Astrocyte (in vitro differentiated cells and primary cell): ENCODE results near the gene CPTP. TPM values are rescaled to one million over a fixed set of nuclear protein-coding genes. Genes with fewer than 3 reads are reported as not detected.
"Not testable (repeated sequence)": the region's sequence is repeated elsewhere in the genome, so short reads cannot be mapped to it uniquely, and the experiment has no call there.

Source experiments
- DNase-seq: peaks from one replicate; pipeline ENCODE4 v3.0.0-alpha.2; 2010; ENCODE audit warnings: low read depth
- FAIRE-seq: peaks from 2 replicates; lab custom pipeline; 2011; peaks lifted over from hg19 to GRCh38; lab: Jason Lieb, UNC
- H2AFZ ChIP-seq: 2 replicates; pipeline ENCODE4 v1.6.0; 2012; ENCODE audit warnings: low read depth, low read length, inconsistent platforms
- H3K27ac ChIP-seq: 2 replicates; pipeline ENCODE4 v1.5.1; 2011; ENCODE audit warnings: low read depth, low read length, inconsistent platforms
- H3K27me3 ChIP-seq: 2 replicates; pipeline ENCODE4 v1.6.0; 2011; ENCODE audit warnings: low read length, inconsistent platforms; ENCODE audit not compliant: insufficient read depth
- H3K36me3 ChIP-seq: 2 replicates; pipeline ENCODE4 v1.5.1; 2011; ENCODE audit warnings: low read length, inconsistent platforms; ENCODE audit not compliant: insufficient read depth
- H3K4me1 ChIP-seq: 2 replicates; pipeline ENCODE4 v1.5.1; 2011; ENCODE audit warnings: low read length, inconsistent platforms; ENCODE audit not compliant: insufficient read depth
- H3K4me2 ChIP-seq: 2 replicates; pipeline ENCODE4 v1.6.0; 2012; ENCODE audit warnings: low read length, inconsistent platforms
- H3K4me3 ChIP-seq: 2 replicates; pipeline ENCODE4 v1.5.1; 2011; ENCODE audit warnings: low read depth, mild to moderate bottlenecking, low read length, inconsistent platforms; ENCODE audit not compliant: insufficient read depth
- H3K79me2 ChIP-seq: 2 replicates; pipeline ENCODE4 v1.6.0; 2012; ENCODE audit warnings: mild to moderate bottlenecking, low read length, inconsistent platforms; ENCODE audit not compliant: insufficient read depth
- H3K9ac ChIP-seq: 2 replicates; pipeline ENCODE4 v1.6.0; 2012; ENCODE audit warnings: mild to moderate bottlenecking, low read length, inconsistent platforms
- H3K9me3 ChIP-seq: 2 replicates; pipeline ENCODE4 v1.5.1; 2012; ENCODE audit warnings: low read depth, mild to moderate bottlenecking, low read length, inconsistent platforms; ENCODE audit not compliant: insufficient read depth
- H4K20me1 ChIP-seq: 2 replicates; pipeline ENCODE4 v1.6.0; 2012; ENCODE audit warnings: low read length, inconsistent platforms; ENCODE audit not compliant: insufficient read depth
- H3K27ac Mint-ChIP-seq: one replicate; pipeline ENCODE4 v1.8.0; 2021; ENCODE audit warnings: mild to moderate bottlenecking, mixed read lengths; ENCODE audit not compliant: unreplicated experiment
- H3K27me3 Mint-ChIP-seq: one replicate; pipeline ENCODE4 v1.8.0; 2021; ENCODE audit warnings: low read depth, mixed read lengths; ENCODE audit not compliant: unreplicated experiment
- H3K36me3 Mint-ChIP-seq: one replicate; pipeline ENCODE4 v1.8.0; 2021; ENCODE audit warnings: low read depth, mixed read lengths; ENCODE audit not compliant: unreplicated experiment
- H3K4me1 Mint-ChIP-seq: one replicate; pipeline ENCODE4 v1.8.0; 2021; ENCODE audit warnings: low read depth, mixed read lengths; ENCODE audit not compliant: unreplicated experiment
- H3K4me3 Mint-ChIP-seq: one replicate; pipeline ENCODE4 v1.8.0; 2021; ENCODE audit warnings: mild to moderate bottlenecking, moderate library complexity, mixed read lengths; ENCODE audit not compliant: unreplicated experiment
- H3K9me3 Mint-ChIP-seq: one replicate; pipeline ENCODE4 v1.8.0; 2021; ENCODE audit warnings: mild to moderate bottlenecking, mixed read lengths; ENCODE audit not compliant: unreplicated experiment
- EZH2 ChIP-seq: IDR thresholded peaks from 2 replicates; pipeline ENCODE4 v1.6.1; 2012; ENCODE audit warnings: mild to moderate bottlenecking, low read length, inconsistent platforms; ENCODE audit not compliant: insufficient read depth
- total RNA-seq: library from RNA; stranded (reverse); gene quantifications from 2 replicates; pipeline ENCODE4 v1.2.1, GENCODE V29; 2021
- TF ChIP-seq, protein P1 (sequence below): IDR thresholded peaks from 2 replicates; pipeline ENCODE4 v1.5.1; 2011; ENCODE audit warnings: low read depth, mild to moderate bottlenecking, inconsistent platforms, low read length, moderate library complexity; ENCODE audit not compliant: insufficient read depth

Gene CPTP
- total RNA-seq, 1 donor from 2014 or later = 28.5 TPM

DNA sequence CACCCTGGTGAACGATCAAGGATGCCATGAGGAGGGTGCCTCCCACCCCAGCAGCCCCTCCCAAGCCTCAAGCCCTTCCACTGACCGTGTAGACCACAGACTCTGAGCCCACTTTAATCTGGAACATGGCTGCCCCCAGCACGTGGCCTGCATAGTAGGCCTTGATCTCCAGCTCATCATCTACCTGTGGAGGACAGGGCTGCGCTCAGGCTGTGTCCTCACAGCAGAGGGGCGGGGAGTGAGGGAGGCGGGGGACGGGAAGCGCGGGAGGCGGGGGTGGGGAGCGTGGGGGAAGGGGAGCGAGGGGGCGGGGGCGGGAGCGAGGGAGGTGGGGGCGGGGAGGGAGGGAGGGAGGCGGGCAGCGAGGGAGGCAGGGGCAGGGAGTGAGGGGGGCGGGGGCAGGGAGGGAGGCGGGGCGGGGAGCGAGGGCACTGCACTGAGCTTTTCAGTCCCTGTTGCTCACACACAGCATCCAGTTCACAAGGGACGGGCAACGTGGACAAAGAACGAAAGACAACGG lies 9.1 kb upstream of the CPTP start:
- FAIRE-seq = no peak
- H3K27ac ChIP-seq = no peak overlapping the region

DNA sequence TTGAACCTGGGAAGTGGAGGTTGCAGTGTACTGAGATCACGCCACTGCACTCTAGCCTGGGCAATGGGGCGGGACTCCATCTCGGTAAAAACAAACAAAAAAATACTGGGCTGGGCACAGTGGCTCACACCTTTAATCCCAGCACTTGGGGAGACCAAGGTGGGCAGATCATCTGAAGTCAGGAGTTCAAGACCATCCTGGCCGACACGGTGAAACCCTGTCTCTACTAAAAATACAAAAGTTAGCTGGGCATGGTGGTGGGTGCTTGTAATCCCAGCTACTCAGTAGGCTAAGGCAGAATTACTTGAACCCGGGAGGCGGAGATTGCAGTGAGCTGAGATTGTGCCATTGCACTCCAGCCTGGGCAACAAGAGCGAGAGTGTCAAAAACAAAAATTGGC lies 8.4 kb upstream of the CPTP start:
- peaks cover 14% of the 10 kb centered on the region for H3K36me3 ChIP-seq
- not testable (repeated sequence) for FAIRE-seq

More for the DNA sequence above, 9.1 kb upstream of the CPTP start:
- Mint-ChIP-seq H3K9me3 (no peaks in the 10 kb centered on the region), H3K36me3 (peaks cover 14% of the 10 kb centered on the region), H3K27me3 (no peaks in the 10 kb centered on the region), H3K4me1 (peaks cover 14% of the 10 kb centered on the region), H3K27ac (no peak overlapping the region), H3K4me3 (no peak overlapping the region)
- no peak for TF ChIP-seq EZH2
- TF ChIP-seq, protein P1, sequence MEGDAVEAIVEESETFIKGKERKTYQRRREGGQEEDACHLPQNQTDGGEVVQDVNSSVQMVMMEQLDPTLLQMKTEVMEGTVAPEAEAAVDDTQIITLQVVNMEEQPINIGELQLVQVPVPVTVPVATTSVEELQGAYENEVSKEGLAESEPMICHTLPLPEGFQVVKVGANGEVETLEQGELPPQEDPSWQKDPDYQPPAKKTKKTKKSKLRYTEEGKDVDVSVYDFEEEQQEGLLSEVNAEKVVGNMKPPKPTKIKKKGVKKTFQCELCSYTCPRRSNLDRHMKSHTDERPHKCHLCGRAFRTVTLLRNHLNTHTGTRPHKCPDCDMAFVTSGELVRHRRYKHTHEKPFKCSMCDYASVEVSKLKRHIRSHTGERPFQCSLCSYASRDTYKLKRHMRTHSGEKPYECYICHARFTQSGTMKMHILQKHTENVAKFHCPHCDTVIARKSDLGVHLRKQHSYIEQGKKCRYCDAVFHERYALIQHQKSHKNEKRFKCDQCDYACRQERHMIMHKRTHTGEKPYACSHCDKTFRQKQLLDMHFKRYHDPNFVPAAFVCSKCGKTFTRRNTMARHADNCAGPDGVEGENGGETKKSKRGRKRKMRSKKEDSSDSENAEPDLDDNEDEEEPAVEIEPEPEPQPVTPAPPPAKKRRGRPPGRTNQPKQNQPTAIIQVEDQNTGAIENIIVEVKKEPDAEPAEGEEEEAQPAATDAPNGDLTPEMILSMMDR = no peak
- H3K27me3 ChIP-seq = no peaks in the 10 kb centered on the region
- no peak overlapping the region for H3K4me2 ChIP-seq
- H4K20me1 ChIP-seq = peaks cover 78% of the 10 kb centered on the region
- no peak for DNase-seq
- H3K4me3 ChIP-seq = no peak overlapping the region
- no peak overlapping the region for H2AFZ ChIP-seq
- peaks cover 12% of the 10 kb centered on the region for H3K4me1 ChIP-seq
- H3K36me3 ChIP-seq = peaks cover 14% of the 10 kb centered on the region
- no peaks in the 10 kb centered on the region for H3K9me3 ChIP-seq
- no peak overlapping the region for H3K9ac ChIP-seq
- H3K79me2 ChIP-seq = peaks cover 60% of the 10 kb centered on the region

DNA sequence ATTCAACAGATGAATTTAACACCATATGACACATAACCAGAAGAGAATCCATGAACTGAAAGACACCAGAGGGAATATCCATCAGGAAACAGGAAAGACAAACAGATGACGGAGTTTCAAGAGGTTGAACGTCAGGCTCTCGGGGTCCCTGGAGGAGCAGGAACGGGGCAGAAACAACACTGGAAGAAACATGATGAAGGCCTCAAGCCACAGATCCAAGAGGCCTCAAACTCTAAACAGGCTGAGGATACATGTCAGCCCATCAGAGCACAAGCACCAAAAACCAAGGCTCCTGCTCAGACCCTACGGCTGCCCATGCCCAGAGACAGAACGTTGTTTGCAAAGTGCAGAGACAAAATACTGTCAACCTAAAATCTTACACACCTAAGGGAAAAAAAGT lies 7.2 kb upstream of the CPTP start:
- no peak overlapping the region for H2AFZ ChIP-seq
- peaks cover 24% of the 10 kb centered on the region for H3K4me1 ChIP-seq
- Mint-ChIP-seq H3K4me3 (no peak overlapping the region), H3K27me3 (no peaks in the 10 kb centered on the region), H3K36me3 (peaks cover 14% of the 10 kb centered on the region), H3K9me3 (no peaks in the 10 kb centered on the region), H3K27ac (no peak overlapping the region), H3K4me1 (peaks cover 24% of the 10 kb centered on the region)
- H3K27ac ChIP-seq = no peak overlapping the region
- FAIRE-seq (no peak), DNase-seq (no peak)
- no peaks in the 10 kb centered on the region for H3K9me3 ChIP-seq
- no peak overlapping the region for H3K4me3 ChIP-seq
- H3K79me2 ChIP-seq = peaks cover 77% of the 10 kb centered on the region
- no peak overlapping the region for H3K4me2 ChIP-seq
- peaks cover 81% of the 10 kb centered on the region for H4K20me1 ChIP-seq
- no peak overlapping the region for H3K9ac ChIP-seq
- H3K27me3 ChIP-seq = no peaks in the 10 kb centered on the region
- H3K36me3 ChIP-seq = peaks cover 14% of the 10 kb centered on the region
- TF ChIP-seq, protein P1 = no peak
- no peak for TF ChIP-seq EZH2

More for the DNA sequence above, 8.4 kb upstream of the CPTP start:
- peaks cover 14% of the 10 kb centered on the region for H3K36me3 Mint-ChIP-seq
- H3K4me3 Mint-ChIP-seq, H3K27me3 ChIP-seq, H3K9me3 Mint-ChIP-seq, H3K4me3 ChIP-seq, H3K9ac ChIP-seq, H2AFZ ChIP-seq, H3K27me3 Mint-ChIP-seq, H3K9me3 ChIP-seq, DNase-seq, H3K4me2 ChIP-seq, H3K27ac ChIP-seq: not testable (repeated sequence)
- H3K4me1 Mint-ChIP-seq = peaks cover 15% of the 10 kb centered on the region
- Histone ChIP-seq H3K4me1 (peaks cover 19% of the 10 kb centered on the region), H3K79me2 (peaks cover 65% of the 10 kb centered on the region), H4K20me1 (peaks cover 79% of the 10 kb centered on the region)
- H3K27ac Mint-ChIP-seq = peak overlapping the region; percentile 47
